GM12801 (cell line): ENCODE results near the gene NFATC3.

ENCODE experiments used
- TF ChIP-seq, protein P1 (sequence below): IDR thresholded peaks from one replicate; pipeline ENCODE4 v1.5.1; 2011; ENCODE audit warnings: control low read depth; ENCODE audit not compliant: insufficient read length; ENCODE audit errors: extremely low read depth

Gene NFATC3

DNA sequence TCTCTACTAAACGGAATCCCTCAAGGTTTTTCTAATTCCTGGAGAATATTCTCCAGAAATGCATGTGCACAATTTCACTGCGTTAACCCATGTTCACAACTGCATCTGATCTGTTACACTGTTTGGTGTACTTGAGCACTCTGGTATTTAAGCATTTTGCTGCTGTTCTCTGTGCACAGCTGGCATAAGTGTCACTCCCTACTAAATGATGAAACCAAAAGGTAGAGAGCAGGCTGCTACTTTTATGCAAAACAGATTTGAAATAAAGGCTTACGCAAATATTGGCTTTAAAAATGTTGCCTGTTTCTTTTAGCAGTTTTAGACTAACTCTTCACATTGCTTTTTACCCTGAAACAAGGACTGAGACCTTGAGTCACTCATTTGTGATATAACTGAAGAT lies 109.1 kb downstream of the NFATC3 start:
- TF ChIP-seq, protein P1, sequence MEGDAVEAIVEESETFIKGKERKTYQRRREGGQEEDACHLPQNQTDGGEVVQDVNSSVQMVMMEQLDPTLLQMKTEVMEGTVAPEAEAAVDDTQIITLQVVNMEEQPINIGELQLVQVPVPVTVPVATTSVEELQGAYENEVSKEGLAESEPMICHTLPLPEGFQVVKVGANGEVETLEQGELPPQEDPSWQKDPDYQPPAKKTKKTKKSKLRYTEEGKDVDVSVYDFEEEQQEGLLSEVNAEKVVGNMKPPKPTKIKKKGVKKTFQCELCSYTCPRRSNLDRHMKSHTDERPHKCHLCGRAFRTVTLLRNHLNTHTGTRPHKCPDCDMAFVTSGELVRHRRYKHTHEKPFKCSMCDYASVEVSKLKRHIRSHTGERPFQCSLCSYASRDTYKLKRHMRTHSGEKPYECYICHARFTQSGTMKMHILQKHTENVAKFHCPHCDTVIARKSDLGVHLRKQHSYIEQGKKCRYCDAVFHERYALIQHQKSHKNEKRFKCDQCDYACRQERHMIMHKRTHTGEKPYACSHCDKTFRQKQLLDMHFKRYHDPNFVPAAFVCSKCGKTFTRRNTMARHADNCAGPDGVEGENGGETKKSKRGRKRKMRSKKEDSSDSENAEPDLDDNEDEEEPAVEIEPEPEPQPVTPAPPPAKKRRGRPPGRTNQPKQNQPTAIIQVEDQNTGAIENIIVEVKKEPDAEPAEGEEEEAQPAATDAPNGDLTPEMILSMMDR: no peak

GRCh38 chr16:68197250-68197649 lies 112.1 kb downstream of the NFATC3 start:
- TF ChIP-seq, protein P1: no peak

GRCh38 chr16:68200088-68200783 lies 115.1 kb downstream of the NFATC3 start:
- TF ChIP-seq, protein P1: no peak

- TF ChIP-seq, protein P1: no peak
These were observed 116.9 kb downstream of the NFATC3 start for GRCh38 chr16:68202091-68202519.

DNA sequence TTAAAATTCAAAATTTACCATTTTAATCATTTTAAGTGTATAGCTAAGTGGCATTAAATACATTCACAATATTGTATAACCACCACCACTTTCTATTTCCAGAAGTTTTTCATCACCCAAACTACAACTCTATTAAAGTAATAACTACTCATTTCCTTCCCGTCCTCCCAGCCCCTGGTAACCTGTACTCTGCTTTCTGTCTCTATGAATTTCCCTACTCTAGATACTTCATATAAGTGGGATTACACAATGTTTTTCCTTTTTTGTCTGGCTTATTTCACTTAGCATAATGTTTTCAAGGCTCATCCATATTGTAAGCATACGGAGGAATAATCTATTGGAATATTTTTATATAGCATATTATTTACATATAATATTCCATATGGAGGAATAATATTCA lies 121.1 kb downstream of the NFATC3 start:
- TF ChIP-seq, protein P1: no peak

GRCh38 chr16:68214726-68215125 lies 129.6 kb downstream of the NFATC3 start:
- TF ChIP-seq, protein P1: no peak

GRCh38 chr16:68215302-68215701 lies 130.1 kb downstream of the NFATC3 start:
- TF ChIP-seq, protein P1: no peak

DNA sequence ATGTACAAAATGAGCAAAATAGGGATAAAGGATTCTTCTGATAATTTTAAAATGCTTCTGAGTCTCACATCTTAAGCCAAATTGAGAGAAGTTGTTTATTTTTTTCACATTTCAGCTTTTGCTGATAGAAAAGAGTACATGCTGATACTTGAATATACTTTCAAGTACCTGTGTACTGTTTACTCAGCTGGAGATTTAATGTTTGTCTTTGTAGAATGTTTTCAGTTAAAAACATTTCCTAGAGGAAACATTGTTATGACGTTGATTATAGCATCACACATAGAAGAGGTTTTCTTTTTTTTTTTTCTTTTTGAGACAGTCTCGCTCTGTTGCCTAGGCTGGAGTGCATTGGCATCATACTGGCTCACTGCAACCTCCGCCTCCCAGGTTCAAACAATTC lies 131.1 kb downstream of the NFATC3 start:
- TF ChIP-seq, protein P1: no peak
